Esophagus muscularis mucosa (tissue), 4 donors: ENCODE measurements around the gene ASPHD2.

Source experiments
- EP300 ChIP-seq: sonication (generic); formaldehyde crosslinking; IDR thresholded peaks from one replicate; pipeline ENCODE4 v1.6.1; 2017; ENCODE audit warnings: antibody characterized with exemption
- POLR2A ChIP-seq: fragments of 450-650 bp; IDR thresholded peaks from one replicate; pipeline ENCODE4 v1.6.1; 2017; ENCODE audit warnings: antibody characterized with exemption, moderate library complexity, mild to moderate bottlenecking, low read depth
- POLR2AphosphoS5 ChIP-seq, 2 donors: sonication (generic); formaldehyde crosslinking; IDR thresholded peaks; one replicate each; pipeline ENCODE4 v1.6.1; 2017; ENCODE audit warnings: antibody characterized with exemption in 2 of 2
- TF ChIP-seq, protein P1 (sequence below), 3 experiments: fragments of 200-600 bp in 2 of 3; fragments of 450-650 bp in 1 of 3; sonication (generic) in 2 of 3; IDR thresholded peaks; one replicate each; pipeline ENCODE4 v1.5.1; 2017 to 2019; ENCODE audit warnings: antibody characterized with exemption in 3 of 3, mild to moderate bottlenecking in 2 of 3, moderate library complexity in 1 of 3

DNA sequence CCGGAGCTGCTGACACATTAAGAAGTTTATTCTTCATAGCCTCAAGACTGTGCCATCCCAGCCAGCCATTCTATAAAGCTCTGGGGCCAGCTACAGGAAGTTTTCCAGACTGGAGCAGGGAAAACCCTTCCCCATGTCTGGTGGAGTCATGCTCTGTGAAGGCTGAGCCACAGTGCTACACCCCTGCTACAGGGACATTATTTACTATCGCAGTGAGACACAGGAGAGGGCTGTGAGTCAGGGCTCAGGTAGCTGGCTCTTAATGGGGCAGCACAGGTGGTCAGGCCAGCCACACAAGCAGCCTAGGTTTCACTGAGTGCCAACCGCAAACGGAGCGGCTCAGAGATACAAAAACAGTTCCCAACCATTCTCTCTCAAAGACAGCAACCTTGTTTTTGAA lies 42.5 kb downstream of the ASPHD2 start:
- TF ChIP-seq, protein P1, sequence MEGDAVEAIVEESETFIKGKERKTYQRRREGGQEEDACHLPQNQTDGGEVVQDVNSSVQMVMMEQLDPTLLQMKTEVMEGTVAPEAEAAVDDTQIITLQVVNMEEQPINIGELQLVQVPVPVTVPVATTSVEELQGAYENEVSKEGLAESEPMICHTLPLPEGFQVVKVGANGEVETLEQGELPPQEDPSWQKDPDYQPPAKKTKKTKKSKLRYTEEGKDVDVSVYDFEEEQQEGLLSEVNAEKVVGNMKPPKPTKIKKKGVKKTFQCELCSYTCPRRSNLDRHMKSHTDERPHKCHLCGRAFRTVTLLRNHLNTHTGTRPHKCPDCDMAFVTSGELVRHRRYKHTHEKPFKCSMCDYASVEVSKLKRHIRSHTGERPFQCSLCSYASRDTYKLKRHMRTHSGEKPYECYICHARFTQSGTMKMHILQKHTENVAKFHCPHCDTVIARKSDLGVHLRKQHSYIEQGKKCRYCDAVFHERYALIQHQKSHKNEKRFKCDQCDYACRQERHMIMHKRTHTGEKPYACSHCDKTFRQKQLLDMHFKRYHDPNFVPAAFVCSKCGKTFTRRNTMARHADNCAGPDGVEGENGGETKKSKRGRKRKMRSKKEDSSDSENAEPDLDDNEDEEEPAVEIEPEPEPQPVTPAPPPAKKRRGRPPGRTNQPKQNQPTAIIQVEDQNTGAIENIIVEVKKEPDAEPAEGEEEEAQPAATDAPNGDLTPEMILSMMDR (IDR thresholded peaks at IDR 0.05), result no peak
- TF ChIP-seq POLR2AphosphoS5 (IDR thresholded peaks at IDR 0.05), result no peak
- TF ChIP-seq POLR2A, result no peak
- TF ChIP-seq EP300, result no peak
